ENCODE results near the gene CD244.

Gene CD244

GRCh38 chr1:160865337-160865736 is 2.6 kb upstream of the CD244 start:
- TF ChIP-seq CTCF (IDR thresholded peaks at IDR 0.05; ENCODE audit: insufficient read depth, missing control alignments) = no peak
- DNase-seq (ENCODE audit: insufficient read length, low spot score) = no peak
- no peak for FAIRE-seq

DNA sequence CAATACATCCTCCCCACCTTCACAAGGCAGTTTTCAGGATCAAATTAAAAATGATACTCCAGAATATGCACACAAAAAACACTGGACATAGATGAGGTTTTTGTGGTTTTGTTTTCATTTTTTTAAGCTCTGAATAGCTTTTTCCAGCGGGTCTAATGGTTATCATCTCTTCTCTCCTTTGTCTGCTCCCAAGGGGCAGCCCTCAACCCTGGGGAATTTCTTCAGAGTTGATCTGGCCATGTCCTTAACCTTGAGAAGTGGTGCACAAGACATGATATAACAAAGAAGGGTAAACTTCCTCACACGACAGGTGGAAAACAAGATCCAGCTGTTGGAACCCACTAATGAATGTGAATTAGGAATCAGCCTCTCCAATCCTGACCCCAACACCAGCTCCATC is 1.5 kb upstream of the CD244 start:
- no peak for FAIRE-seq
- DNase-seq (ENCODE audit: insufficient read length, low spot score) = no peak
- no peak for TF ChIP-seq CTCF (IDR thresholded peaks at IDR 0.05; ENCODE audit: insufficient read depth, missing control alignments)

- DNase-seq (ENCODE audit: insufficient read length, low spot score) (no peak), FAIRE-seq (no peak)
- no peak for TF ChIP-seq CTCF (IDR thresholded peaks at IDR 0.05; ENCODE audit: insufficient read depth, missing control alignments)
Observed at GRCh38 chr1:160863774-160864131, 1.1 kb upstream of the CD244 start.

GRCh38 chr1:160863061-160863773 is 530 bp upstream of the CD244 start:
- no peak for FAIRE-seq
- TF ChIP-seq CTCF (IDR thresholded peaks at IDR 0.05; ENCODE audit: insufficient read depth, missing control alignments) = no peak

GRCh38 chr1:160860840-160861505 is 1.7 kb downstream of the CD244 start:
- DNase-seq (ENCODE audit: insufficient read length, low spot score) (no peak), FAIRE-seq (no peak)
- TF ChIP-seq CTCF (IDR thresholded peaks at IDR 0.05; ENCODE audit: insufficient read depth, missing control alignments) = no peak

More at GRCh38 chr1:160863061-160863773, 530 bp upstream of the CD244 start:
- no peak for DNase-seq (ENCODE audit: insufficient read length, low spot score)

GRCh38 chr1:160859166-160859565 is 3.5 kb downstream of the CD244 start:
- FAIRE-seq (no peak), DNase-seq (ENCODE audit: insufficient read length, low spot score) (no peak)
- no peak for TF ChIP-seq CTCF (IDR thresholded peaks at IDR 0.05; ENCODE audit: insufficient read depth, missing control alignments)

DNA sequence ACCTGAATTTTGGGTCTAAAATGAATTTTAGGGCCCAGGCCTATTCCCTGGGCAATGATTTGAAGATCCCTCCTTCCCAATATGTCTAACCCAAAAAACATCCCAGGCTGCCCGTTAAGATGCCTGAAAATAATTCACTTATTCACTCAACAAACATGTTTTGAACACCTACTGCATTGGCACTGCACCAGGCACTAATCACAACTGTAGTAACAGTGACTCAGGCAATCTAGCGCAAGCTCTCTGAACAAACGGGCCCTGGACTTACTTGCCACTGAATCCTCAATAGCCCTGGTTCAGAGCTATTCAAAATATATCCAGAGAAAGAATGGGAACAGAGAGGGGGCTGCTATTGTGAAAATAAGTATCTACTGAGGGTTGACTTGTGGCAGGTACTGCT is 4.2 kb downstream of the CD244 start:
- no peak for DNase-seq (ENCODE audit: insufficient read length, low spot score)
- TF ChIP-seq CTCF (IDR thresholded peaks at IDR 0.05; ENCODE audit: insufficient read depth, missing control alignments) = no peak
- no peak for FAIRE-seq

Measured in D721Med (cell line).